ENCODE measurements around the gene GLDN. TPM values are rescaled to one million over a fixed set of nuclear protein-coding genes. Genes with fewer than 3 reads are reported as not detected.
A peak's percentile ranks its signal among the peaks of the same experiment; 100 is the strongest.
"Not testable (repeated sequence)": the region's sequence is repeated elsewhere in the genome, so short reads cannot be mapped to it uniquely, and the experiment has no call there.

GLDN gene
- polyA plus RNA-seq, 3 donors: 0.13 to 0.74 (median 0.24) TPM

GRCh38 chr15:51386486-51386885 is 45.0 kb downstream of the GLDN start:
- DNase-seq (ENCODE audit: low read depth in 3 of 3, low spot score in 2 of 3): no peak

- no peak for DNase-seq (ENCODE audit: low read depth in 3 of 3, low spot score in 2 of 3)
Measured at GRCh38 chr15:51386960-51387698, 45.7 kb downstream of the GLDN start.

- no peak for DNase-seq (ENCODE audit: low read depth in 3 of 3, low spot score in 2 of 3)
Measured at GRCh38 chr15:51387699-51388041, 46.2 kb downstream of the GLDN start.

GRCh38 chr15:51388726-51389125 is 47.3 kb downstream of the GLDN start:
- no peak for DNase-seq (ENCODE audit: low read depth in 3 of 3, low spot score in 2 of 3)

GRCh38 chr15:51390241-51390965 is 48.9 kb downstream of the GLDN start:
- no peak for DNase-seq (ENCODE audit: low read depth in 3 of 3, low spot score in 2 of 3)

GRCh38 chr15:51390966-51391422 is 49.5 kb downstream of the GLDN start:
- DNase-seq (ENCODE audit: low read depth in 3 of 3, low spot score in 2 of 3): no peak

- no peak for DNase-seq (ENCODE audit: low read depth in 3 of 3, low spot score in 2 of 3)
Measured at GRCh38 chr15:51396921-51397320, 55.5 kb downstream of the GLDN start.

- no peak for DNase-seq (ENCODE audit: low read depth in 3 of 3, low spot score in 2 of 3)
Measured at GRCh38 chr15:51398626-51399025, 57.2 kb downstream of the GLDN start.

GRCh38 chr15:51401051-51401780 is 59.8 kb downstream of the GLDN start:
- DNase-seq (ENCODE audit: low read depth in 3 of 3, low spot score in 2 of 3): no peak

GRCh38 chr15:51401872-51402517 is 60.5 kb downstream of the GLDN start:
- no peak for DNase-seq (ENCODE audit: low read depth in 3 of 3, low spot score in 2 of 3)

- DNase-seq (ENCODE audit: low read depth in 3 of 3, low spot score in 2 of 3): peak in 1 of 3 donors; percentile 38
Measured at GRCh38 chr15:51403072-51403878, 61.8 kb downstream of the GLDN start.

- no peak for DNase-seq (ENCODE audit: low read depth in 3 of 3, low spot score in 2 of 3)
Measured at GRCh38 chr15:51403946-51404695, 62.7 kb downstream of the GLDN start.

GRCh38 chr15:51405693-51406523 is 64.5 kb downstream of the GLDN start:
- DNase-seq (ENCODE audit: low read depth in 3 of 3, low spot score in 2 of 3): no peak

GRCh38 chr15:51414256-51414860 is 72.9 kb downstream of the GLDN start:
- no peak for DNase-seq (ENCODE audit: low read depth in 3 of 3, low spot score in 2 of 3)

- DNase-seq (ENCODE audit: low read depth in 3 of 3, low spot score in 2 of 3): no peak
Measured at GRCh38 chr15:51416129-51416528, 74.7 kb downstream of the GLDN start.

GRCh38 chr15:51423040-51423439 is 81.6 kb downstream of the GLDN start:
- not testable (repeated sequence) for DNase-seq (ENCODE audit: low read depth in 3 of 3, low spot score in 2 of 3)

GRCh38 chr15:51424780-51425179 is 83.3 kb downstream of the GLDN start:
- DNase-seq (ENCODE audit: low read depth in 3 of 3, low spot score in 2 of 3): no peak

GRCh38 chr15:51425517-51426040 is 84.1 kb downstream of the GLDN start:
- DNase-seq (ENCODE audit: low read depth in 3 of 3, low spot score in 2 of 3): no peak

All from right renal cortex interstitium (tissue), 3 donors.